ENCODE results near the gene PEX6. TPM values are rescaled to one million over a fixed set of nuclear protein-coding genes. Genes with fewer than 3 reads are reported as not detected.

The PEX6 gene
- total and polyA plus RNA-seq, 2 of the 13 experiments (the other 11 are each of a cell fraction or from before 2014, with no cell fraction given), result 5.1 to 6.7 TPM

GRCh38 chr6:42968783-42969182, 10.2 kb downstream of the PEX6 start (continued):
- TF ChIP-seq, protein P1, sequence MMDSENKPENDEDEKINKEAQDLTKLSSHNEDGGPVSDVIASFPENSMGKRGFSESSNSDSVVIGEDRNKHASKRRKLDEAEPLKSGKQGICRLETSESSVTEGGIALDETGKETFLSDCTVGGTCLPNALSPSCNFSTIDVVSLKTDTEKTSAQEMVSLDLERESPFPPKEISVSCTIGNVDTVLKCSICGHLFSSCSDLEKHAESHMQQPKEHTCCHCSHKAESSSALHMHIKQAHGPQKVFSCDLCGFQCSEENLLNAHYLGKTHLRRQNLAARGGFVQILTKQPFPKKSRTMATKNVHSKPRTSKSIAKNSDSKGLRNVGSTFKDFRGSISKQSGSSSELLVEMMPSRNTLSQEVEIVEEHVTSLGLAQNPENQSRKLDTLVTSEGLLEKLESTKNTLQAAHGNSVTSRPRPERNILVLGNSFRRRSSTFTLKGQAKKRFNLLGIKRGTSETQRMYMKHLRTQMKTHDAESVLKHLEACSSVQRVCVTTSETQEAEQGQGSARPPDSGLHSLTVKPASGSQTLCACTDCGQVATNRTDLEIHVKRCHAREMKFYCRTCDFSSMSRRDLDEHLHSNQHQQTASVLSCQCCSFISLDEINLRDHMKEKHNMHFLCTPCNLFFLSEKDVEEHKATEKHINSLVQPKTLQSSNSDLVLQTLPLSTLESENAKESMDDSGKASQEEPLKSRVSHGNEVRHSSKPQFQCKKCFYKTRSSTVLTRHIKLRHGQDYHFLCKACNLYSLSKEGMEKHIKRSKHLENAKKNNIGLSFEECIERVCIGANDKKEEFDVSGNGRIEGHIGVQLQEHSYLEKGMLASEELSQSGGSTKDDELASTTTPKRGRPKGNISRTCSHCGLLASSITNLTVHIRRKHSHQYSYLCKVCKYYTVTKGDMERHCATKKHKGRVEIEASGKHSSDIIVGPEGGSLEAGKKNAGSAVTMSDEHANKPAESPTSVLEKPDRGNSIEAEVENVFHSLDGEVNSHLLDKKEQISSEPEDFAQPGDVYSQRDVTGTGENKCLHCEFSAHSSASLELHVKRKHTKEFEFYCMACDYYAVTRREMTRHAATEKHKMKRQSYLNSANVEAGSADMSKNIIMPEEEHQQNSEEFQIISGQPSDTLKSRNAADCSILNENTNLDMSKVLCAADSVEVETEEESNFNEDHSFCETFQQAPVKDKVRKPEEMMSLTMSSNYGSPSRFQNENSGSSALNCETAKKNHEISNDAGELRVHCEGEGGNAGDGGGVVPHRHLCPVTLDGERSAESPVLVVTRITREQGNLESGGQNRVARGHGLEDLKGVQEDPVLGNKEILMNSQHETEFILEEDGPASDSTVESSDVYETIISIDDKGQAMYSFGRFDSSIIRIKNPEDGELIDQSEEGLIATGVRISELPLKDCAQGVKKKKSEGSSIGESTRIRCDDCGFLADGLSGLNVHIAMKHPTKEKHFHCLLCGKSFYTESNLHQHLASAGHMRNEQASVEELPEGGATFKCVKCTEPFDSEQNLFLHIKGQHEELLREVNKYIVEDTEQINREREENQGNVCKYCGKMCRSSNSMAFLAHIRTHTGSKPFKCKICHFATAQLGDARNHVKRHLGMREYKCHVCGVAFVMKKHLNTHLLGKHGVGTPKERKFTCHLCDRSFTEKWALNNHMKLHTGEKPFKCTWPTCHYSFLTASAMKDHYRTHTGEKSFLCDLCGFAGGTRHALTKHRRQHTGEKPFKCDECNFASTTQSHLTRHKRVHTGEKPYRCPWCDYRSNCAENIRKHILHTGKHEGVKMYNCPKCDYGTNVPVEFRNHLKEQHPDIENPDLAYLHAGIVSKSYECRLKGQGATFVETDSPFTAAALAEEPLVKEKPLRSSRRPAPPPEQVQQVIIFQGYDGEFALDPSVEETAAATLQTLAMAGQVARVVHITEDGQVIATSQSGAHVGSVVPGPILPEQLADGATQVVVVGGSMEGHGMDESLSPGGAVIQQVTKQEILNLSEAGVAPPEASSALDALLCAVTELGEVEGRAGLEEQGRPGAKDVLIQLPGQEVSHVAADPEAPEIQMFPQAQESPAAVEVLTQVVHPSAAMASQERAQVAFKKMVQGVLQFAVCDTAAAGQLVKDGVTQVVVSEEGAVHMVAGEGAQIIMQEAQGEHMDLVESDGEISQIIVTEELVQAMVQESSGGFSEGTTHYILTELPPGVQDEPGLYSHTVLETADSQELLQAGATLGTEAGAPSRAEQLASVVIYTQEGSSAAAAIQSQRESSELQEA (CRISPR knock-in tag; IDR thresholded peaks at IDR 0.05; ENCODE audit: not compliant biosample characterization), result no peak
- no peak for TF ChIP-seq GFI1 (CRISPR knock-in tag; IDR thresholded peaks at IDR 0.05; ENCODE audit: borderline replicate concordance)
- no peak for TF ChIP-seq PCBP1 (IDR thresholded peaks at IDR 0.05; ENCODE audit: borderline replicate concordance, low read depth, low read length)
- TF ChIP-seq NR1H2 (CRISPR knock-in tag; IDR thresholded peaks at IDR 0.05; ENCODE audit: borderline replicate concordance, low read depth), result no peak
- TF ChIP-seq ZNF530 (CRISPR knock-in tag; IDR thresholded peaks at IDR 0.05; ENCODE audit: low read depth), result no peak
- no peak for TF ChIP-seq HNRNPL (IDR thresholded peaks at IDR 0.05; ENCODE audit: low read depth, low read length)
- TF ChIP-seq AKAP8 (CRISPR knock-in tag; IDR thresholded peaks at IDR 0.05), result 0 out of 2 replicates have a peak, but pooled peaks have one; percentile 42
- TF ChIP-seq ZNF776 (CRISPR knock-in tag; IDR thresholded peaks at IDR 0.05), result no peak
- 0 out of 2 replicates have a peak, but pooled peaks have one; percentile 58 for TF ChIP-seq WIZ (CRISPR knock-in tag; IDR thresholded peaks at IDR 0.05)

Measured in HepG2 (cell line).